Bronchial epithelial cell (primary cell): ENCODE data around the gene P4HTM. TPM values are rescaled to one million over a fixed set of nuclear protein-coding genes. Genes with fewer than 3 reads are reported as not detected.

Experiments used
- DNase-seq: peaks from one replicate; pipeline ENCODE4 v3.0.0-alpha.2; 2010; ENCODE audit warnings: low read depth
- FAIRE-seq: peaks from 2 replicates; lab custom pipeline; 2011; peaks lifted over from hg19 to GRCh38; lab: Jason Lieb, UNC
- H3K27me3 ChIP-seq: 2 replicates; pipeline ENCODE4 v1.5.1; 2011; ENCODE audit warnings: low read length; ENCODE audit not compliant: control insufficient read depth, insufficient read depth
- H3K36me3 ChIP-seq: 2 replicates; pipeline ENCODE4 v1.5.1; 2011; ENCODE audit warnings: low read length; ENCODE audit not compliant: control insufficient read depth, insufficient read depth
- H3K4me3 ChIP-seq: 2 replicates; pipeline ENCODE4 v1.5.1; 2011; ENCODE audit warnings: mild to moderate bottlenecking, low read depth, low read length, control low read depth
- total RNA-seq: library from RNA; depleted of rRNA; stranded (reverse); fragments of >200 nt; gene quantifications from 2 replicates; pipeline ENCODE4 v1.2.1, GENCODE V29; 2014
- TF ChIP-seq, protein P1 (sequence below): IDR thresholded peaks from 2 replicates; pipeline ENCODE4 v1.5.1; 2011; ENCODE audit warnings: mild to moderate bottlenecking, moderate library complexity, low read length, control low read depth, inconsistent platforms; ENCODE audit not compliant: insufficient read depth, severe bottlenecking

The P4HTM gene
- total RNA-seq, 1 donor from 2014 or later: 15.8 TPM

DNA sequence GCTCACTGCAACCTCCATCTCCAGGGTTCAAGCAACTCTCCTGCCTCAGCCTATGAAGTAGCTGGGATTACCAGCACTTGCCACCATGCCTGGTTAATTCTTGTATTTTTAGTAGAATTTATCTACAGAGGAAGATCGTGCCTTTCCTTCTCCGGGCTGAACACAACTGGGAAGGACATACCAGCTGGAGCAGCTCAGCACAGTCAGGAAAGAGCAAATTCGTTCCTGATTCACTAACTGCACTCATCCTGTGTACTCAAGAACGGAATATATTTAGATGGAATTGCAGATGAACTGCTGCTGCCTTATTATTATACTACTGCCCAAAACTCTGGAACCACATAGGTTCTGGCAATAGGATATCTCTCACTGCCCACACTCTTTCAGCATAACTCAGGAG is 27.1 kb upstream of the P4HTM start:
- Histone ChIP-seq H3K27me3 (no peaks in the 10 kb centered on the region), H3K4me3 (no peak overlapping the region), H3K36me3 (peaks cover 7% of the 10 kb centered on the region)
- TF ChIP-seq, protein P1, sequence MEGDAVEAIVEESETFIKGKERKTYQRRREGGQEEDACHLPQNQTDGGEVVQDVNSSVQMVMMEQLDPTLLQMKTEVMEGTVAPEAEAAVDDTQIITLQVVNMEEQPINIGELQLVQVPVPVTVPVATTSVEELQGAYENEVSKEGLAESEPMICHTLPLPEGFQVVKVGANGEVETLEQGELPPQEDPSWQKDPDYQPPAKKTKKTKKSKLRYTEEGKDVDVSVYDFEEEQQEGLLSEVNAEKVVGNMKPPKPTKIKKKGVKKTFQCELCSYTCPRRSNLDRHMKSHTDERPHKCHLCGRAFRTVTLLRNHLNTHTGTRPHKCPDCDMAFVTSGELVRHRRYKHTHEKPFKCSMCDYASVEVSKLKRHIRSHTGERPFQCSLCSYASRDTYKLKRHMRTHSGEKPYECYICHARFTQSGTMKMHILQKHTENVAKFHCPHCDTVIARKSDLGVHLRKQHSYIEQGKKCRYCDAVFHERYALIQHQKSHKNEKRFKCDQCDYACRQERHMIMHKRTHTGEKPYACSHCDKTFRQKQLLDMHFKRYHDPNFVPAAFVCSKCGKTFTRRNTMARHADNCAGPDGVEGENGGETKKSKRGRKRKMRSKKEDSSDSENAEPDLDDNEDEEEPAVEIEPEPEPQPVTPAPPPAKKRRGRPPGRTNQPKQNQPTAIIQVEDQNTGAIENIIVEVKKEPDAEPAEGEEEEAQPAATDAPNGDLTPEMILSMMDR: no peak
- FAIRE-seq: no peak
- DNase-seq: no peak

DNA sequence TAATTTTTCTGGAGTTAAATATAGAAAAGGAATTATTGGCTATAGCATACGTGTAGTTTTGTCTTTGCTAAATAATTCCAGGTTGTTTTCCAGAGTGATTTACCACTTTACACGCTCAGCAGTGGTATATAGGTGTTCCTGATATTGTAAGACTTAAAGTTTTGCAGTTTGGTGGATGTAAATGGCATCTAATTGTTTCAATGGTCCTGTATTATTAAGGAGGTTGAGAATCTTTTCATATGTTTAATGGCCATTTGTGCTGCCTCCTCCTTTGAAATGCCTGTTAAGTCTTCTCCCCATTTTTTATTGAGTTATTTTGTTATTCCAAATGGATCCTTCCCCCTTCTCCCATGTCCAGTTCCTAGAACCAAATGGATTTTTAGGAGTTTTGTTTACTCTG is 26.4 kb upstream of the P4HTM start:
- peaks cover 8% of the 10 kb centered on the region for H3K36me3 ChIP-seq
- FAIRE-seq (no peak), DNase-seq (no peak)
- TF ChIP-seq, protein P1: no peak
- no peak overlapping the region for H3K4me3 ChIP-seq
- no peaks in the 10 kb centered on the region for H3K27me3 ChIP-seq

DNA sequence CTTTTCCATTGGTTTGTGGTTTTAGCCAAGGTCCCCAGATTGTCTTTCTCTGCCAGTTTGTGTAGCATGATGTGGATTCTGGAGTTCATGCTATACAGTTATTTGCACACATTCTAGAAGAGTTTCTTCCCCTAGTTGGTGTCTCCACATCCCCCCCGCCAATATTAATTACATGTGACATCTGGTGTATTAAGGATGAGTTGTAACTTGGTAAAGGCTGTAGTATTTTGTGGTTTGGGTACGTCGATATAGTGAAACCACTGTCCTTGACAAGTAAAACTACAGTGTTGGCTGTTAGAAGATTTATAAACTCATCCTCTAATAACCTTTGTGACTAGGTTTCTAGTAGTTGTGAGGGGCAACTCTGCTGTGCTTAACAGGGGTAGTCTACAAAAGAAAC is 23.7 kb upstream of the P4HTM start:
- TF ChIP-seq, protein P1: no peak
- no peaks in the 10 kb centered on the region for H3K27me3 ChIP-seq
- FAIRE-seq (no peak), DNase-seq (no peak)
- peaks cover 11% of the 10 kb centered on the region for H3K36me3 ChIP-seq
- no peak overlapping the region for H3K4me3 ChIP-seq

DNA sequence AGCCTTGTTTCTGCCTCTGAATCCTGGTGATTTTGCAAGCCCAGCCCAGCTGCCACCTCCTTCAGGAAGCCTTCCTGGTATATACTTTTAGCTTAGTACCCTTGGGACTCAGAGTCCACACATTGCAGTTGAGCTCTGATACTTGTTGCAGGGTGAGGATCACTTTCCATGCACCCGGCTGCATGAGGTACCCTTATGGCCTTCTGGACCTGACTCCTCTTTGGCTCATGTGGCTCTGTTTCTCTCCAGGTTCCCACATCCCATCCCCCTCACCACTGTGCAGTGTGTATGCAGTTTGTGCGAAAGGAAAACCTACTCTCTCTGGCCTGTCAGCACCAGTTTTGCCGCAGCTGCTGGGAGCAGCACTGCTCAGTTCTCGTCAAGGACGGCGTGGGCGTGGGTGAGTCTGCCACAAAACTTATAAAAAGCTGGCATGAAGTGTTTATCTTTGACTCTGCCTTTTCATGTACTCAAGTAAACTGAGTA is 23.1 kb upstream of the P4HTM start:
- Histone ChIP-seq H3K27me3 (no peaks in the 10 kb centered on the region), H3K4me3 (no peak overlapping the region), H3K36me3 (peaks cover 11% of the 10 kb centered on the region)
- DNase-seq (peak; percentile 63), FAIRE-seq (no peak)
- TF ChIP-seq, protein P1: no peak

DNA sequence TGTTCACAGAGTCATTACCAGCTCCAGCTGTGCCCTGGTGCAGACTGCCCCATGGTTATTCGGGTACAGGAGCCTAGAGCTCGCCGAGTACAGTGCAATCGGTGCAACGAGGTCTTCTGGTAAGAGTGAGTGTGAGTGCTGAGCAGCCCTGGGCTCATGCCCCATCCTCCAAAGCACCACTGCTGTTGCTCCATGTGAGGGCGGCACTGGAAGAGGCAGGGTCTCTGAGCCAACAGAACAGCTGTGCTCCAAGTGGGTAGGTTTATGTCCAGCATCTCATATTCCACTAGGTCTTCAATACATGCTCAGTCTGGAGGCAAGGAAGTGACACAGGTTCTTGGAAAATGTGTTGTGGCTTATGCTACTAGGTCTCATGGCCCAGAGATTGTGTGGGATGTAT is 19.5 kb upstream of the P4HTM start:
- H3K36me3 ChIP-seq: peaks cover 21% of the 10 kb centered on the region
- DNase-seq: no peak
- no peaks in the 10 kb centered on the region for H3K27me3 ChIP-seq
- FAIRE-seq: peak; percentile 83
- TF ChIP-seq, protein P1: no peak
- no peak overlapping the region for H3K4me3 ChIP-seq
